ENCODE results near the gene RARB.
A peak's percentile ranks its signal among the peaks of the same experiment; 100 is the strongest.

RARB gene

DNA sequence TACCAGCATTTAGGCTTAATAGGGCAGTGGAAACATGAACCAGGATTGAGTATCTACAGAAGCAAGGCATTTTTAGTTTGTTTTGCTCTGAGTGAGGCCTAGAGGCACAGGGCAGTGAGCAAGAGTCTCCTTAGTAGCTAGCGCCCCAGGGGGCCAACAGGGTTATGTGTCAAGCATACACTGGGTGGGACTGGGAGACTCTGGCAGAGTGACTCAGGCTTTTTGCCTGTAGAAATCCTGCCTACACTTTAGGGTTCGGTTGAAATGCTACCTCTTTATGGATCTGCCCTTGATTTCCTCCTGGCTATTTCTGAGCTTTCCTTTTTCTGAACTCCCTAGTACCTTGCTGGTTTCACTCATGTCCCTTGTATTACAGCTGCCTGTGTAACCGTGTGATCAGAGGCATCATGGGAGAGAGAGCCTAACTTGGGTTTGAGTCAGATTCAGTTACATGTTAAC, 164.5 kb downstream of the RARB start:
- Mint-ChIP-seq H3K9me3 (no peaks in the 10 kb centered on the region), H3K4me1 (ENCODE audit: low read depth) (peaks cover 1% of the 10 kb centered on the region), H3K27ac (peak overlapping the region; percentile 53), H3K36me3 (ENCODE audit: low read depth) (peaks cover 17% of the 10 kb centered on the region), H3K4me3 (no peak overlapping the region), H3K27me3 (no peaks in the 10 kb centered on the region)
- DNase-seq: no peak

DNA sequence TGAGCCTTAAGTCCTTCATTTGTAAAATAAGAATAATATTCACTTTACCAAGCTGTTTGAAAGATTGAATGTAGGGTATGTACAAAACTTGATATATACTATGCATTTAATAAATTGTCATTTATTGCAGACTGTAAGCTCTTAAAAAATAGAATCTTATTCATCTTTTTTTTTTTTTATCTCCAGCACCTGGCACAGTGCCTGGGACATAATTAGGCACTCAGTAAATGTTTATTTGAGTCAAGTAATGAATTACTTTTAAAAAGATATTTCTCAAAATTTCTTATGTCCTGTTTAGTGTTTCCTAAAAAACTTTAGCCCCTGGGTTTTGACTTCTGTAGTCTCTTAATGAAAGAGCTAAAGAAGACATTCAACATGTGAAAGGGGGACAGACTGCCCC, 164.9 kb downstream of the RARB start:
- no peak overlapping the region for H3K27ac Mint-ChIP-seq
- H3K9me3 Mint-ChIP-seq: no peaks in the 10 kb centered on the region
- H3K27me3 Mint-ChIP-seq: no peaks in the 10 kb centered on the region
- no peak overlapping the region for H3K4me3 Mint-ChIP-seq
- no peak for DNase-seq
- H3K4me1 Mint-ChIP-seq (ENCODE audit: low read depth): peaks cover 3% of the 10 kb centered on the region
- peaks cover 21% of the 10 kb centered on the region for H3K36me3 Mint-ChIP-seq (ENCODE audit: low read depth)

DNA sequence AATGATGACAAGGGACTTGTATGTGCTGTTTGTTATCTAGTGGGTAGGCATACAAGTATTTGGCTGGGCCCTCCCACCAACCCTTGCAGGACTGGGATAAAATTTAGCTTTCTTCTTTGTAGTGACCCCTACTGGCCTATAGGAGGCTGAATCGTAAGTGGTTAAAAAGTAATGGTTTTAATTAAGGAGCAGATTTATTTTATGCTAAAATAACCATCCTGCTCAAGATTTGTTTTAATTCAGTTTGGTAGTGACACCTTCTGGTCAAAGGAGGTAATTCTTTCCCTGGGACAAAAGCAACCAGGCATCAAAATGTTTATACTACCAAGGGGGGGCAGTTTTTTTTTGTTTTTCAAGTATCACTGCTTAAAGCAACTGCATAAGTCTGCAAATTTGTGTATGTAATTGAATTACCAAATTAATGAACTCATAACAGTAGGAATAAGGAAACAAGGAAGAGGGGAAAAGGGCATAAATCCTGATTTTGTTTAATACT, 166.0 kb downstream of the RARB start:
- Mint-ChIP-seq H3K27ac (no peak overlapping the region), H3K36me3 (ENCODE audit: low read depth) (peaks cover 31% of the 10 kb centered on the region), H3K4me3 (no peak overlapping the region), H3K27me3 (no peaks in the 10 kb centered on the region), H3K4me1 (ENCODE audit: low read depth) (peaks cover 3% of the 10 kb centered on the region), H3K9me3 (no peaks in the 10 kb centered on the region)
- no peak for DNase-seq

- Mint-ChIP-seq H3K27ac (peak overlapping the region; percentile 47), H3K4me3 (no peak overlapping the region), H3K4me1 (ENCODE audit: low read depth) (peaks cover 3% of the 10 kb centered on the region), H3K36me3 (ENCODE audit: low read depth) (peaks cover 65% of the 10 kb centered on the region), H3K9me3 (no peaks in the 10 kb centered on the region), H3K27me3 (no peaks in the 10 kb centered on the region)
- no peak for DNase-seq
These were observed 169.6 kb downstream of the RARB start for GRCh38 chr3:25597535-25598101.

- H3K36me3 Mint-ChIP-seq (ENCODE audit: low read depth): peaks cover 93% of the 10 kb centered on the region
- H3K27ac Mint-ChIP-seq: peak overlapping the region; percentile 88
These were observed 175.6 kb downstream of the RARB start for GRCh38 chr3:25603703-25604102.

GRCh38 chr3:25604107-25604805, 176.2 kb downstream of the RARB start:
- peak overlapping the region; percentile 88 for H3K27ac Mint-ChIP-seq
- peaks cover 7% of the 10 kb centered on the region for H3K4me1 Mint-ChIP-seq (ENCODE audit: low read depth)
- no peaks in the 10 kb centered on the region for H3K27me3 Mint-ChIP-seq
- no peak for DNase-seq
- peaks cover 92% of the 10 kb centered on the region for H3K36me3 Mint-ChIP-seq (ENCODE audit: low read depth)
- no peak overlapping the region for H3K4me3 Mint-ChIP-seq
- no peaks in the 10 kb centered on the region for H3K9me3 Mint-ChIP-seq

More at GRCh38 chr3:25603703-25604102, 175.6 kb downstream of the RARB start:
- H3K4me1 Mint-ChIP-seq (ENCODE audit: low read depth): peaks cover 7% of the 10 kb centered on the region
- H3K27me3 Mint-ChIP-seq: no peaks in the 10 kb centered on the region
- H3K9me3 Mint-ChIP-seq: no peaks in the 10 kb centered on the region
- DNase-seq: no peak
- no peak overlapping the region for H3K4me3 Mint-ChIP-seq

- Mint-ChIP-seq H3K4me3 (no peak overlapping the region), H3K36me3 (ENCODE audit: low read depth) (peaks cover 87% of the 10 kb centered on the region), H3K9me3 (no peaks in the 10 kb centered on the region), H3K27ac (peak overlapping the region; percentile 32), H3K4me1 (ENCODE audit: low read depth) (peaks cover 1% of the 10 kb centered on the region), H3K27me3 (no peaks in the 10 kb centered on the region)
- no peak for DNase-seq
These were observed 182.1 kb downstream of the RARB start for GRCh38 chr3:25610167-25610566.

DNA sequence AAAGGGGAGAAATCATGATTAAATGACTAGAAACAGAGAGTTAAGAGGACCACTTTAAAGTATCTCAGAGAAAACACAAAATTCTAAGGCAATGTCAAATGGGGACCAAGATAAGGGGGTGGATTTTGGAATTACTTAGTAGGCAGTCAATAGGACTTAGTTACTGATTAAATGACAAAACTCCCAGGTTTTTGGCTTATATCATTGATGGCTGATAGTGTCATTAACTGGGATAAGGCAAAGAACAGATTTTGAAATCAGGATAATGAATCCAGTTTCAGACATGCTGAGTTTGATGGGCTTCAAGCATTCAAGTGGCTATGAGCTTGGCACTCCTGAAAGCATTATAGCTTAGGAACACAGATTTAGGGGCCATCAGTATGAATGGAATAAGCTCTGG, 182.7 kb downstream of the RARB start:
- no peaks in the 10 kb centered on the region for H3K9me3 Mint-ChIP-seq
- no peak overlapping the region for H3K4me3 Mint-ChIP-seq
- no peak for DNase-seq
- H3K27me3 Mint-ChIP-seq: no peaks in the 10 kb centered on the region
- H3K27ac Mint-ChIP-seq: peak overlapping the region; percentile 32
- peaks cover 1% of the 10 kb centered on the region for H3K4me1 Mint-ChIP-seq (ENCODE audit: low read depth)
- H3K36me3 Mint-ChIP-seq (ENCODE audit: low read depth): peaks cover 83% of the 10 kb centered on the region

DNA sequence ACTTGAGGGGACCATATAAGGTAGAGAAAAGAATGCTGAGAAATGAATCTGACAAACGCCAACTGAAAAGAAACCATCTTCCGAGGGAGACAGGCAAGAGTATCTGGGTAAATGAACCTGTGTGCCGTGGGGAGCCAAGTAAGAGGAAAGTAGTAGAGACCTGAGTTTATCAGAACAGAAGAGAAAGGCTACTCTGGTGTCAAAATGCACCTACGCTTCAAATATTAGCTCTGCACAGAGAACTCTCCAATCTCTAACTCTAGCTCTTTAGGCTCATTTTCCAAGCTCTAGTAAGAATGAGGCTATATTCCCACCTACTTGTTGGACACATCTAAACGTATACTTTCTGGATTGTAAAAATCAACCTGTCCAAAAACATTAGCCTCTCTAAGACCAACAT, 183.1 kb downstream of the RARB start:
- Mint-ChIP-seq H3K4me3 (no peak overlapping the region), H3K9me3 (no peaks in the 10 kb centered on the region), H3K27ac (peak overlapping the region; percentile 2), H3K27me3 (no peaks in the 10 kb centered on the region), H3K36me3 (ENCODE audit: low read depth) (peaks cover 79% of the 10 kb centered on the region), H3K4me1 (ENCODE audit: low read depth) (peaks cover 1% of the 10 kb centered on the region)
- no peak for DNase-seq

- peaks cover 71% of the 10 kb centered on the region for H3K36me3 Mint-ChIP-seq (ENCODE audit: low read depth)
- peaks cover 6% of the 10 kb centered on the region for H3K4me1 Mint-ChIP-seq (ENCODE audit: low read depth)
- peak overlapping the region; percentile 55 for H3K27ac Mint-ChIP-seq
- no peaks in the 10 kb centered on the region for H3K27me3 Mint-ChIP-seq
- DNase-seq: no peak
- H3K4me3 Mint-ChIP-seq: no peak overlapping the region
- H3K9me3 Mint-ChIP-seq: no peaks in the 10 kb centered on the region
These were observed 190.0 kb downstream of the RARB start for GRCh38 chr3:25618028-25618427.

DNA sequence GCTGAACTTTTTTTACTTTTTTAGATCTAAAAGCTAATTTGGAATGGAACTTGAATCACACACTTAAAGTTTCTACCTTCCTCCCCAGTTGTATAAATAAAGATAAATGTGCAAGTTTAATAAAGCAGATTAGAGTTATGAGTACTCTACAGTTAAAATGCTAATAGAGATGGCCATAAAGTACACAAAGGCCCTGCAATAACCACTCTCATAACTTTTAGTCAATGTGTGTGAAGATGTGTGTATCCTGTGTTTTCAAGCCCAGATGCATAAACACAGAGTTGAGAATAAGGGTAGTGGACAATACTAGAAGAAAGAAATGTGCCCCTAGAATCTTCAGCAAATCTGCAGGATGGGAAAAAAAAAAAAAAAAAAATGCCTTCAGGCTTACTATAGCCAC, 191.3 kb downstream of the RARB start:
- Mint-ChIP-seq H3K4me1 (ENCODE audit: low read depth) (peaks cover 6% of the 10 kb centered on the region), H3K27ac (peak overlapping the region; percentile 0), H3K36me3 (ENCODE audit: low read depth) (peaks cover 75% of the 10 kb centered on the region), H3K27me3 (no peaks in the 10 kb centered on the region), H3K9me3 (no peaks in the 10 kb centered on the region), H3K4me3 (no peak overlapping the region)
- no peak for DNase-seq

DNA sequence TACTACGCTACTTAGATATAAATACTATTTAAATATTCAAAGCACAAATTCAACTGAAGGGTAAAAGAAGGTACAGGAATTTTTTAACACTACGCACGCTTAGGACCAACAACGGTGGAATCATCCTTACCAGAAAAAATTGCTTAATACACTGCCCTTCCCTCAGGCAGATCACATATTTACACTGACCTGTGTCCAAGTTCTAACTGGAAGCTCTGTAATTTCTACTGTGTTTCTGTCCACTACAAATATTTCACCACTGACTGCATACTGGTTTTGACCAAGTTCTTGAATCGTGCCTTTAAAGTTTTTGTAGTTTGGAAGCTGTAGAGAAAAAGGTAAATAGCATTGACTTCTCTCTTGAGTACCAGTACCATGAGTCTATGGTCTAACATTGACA, 192.4 kb downstream of the RARB start:
- Mint-ChIP-seq H3K27me3 (no peaks in the 10 kb centered on the region), H3K27ac (peak overlapping the region; percentile 23), H3K4me1 (ENCODE audit: low read depth) (peaks cover 6% of the 10 kb centered on the region), H3K4me3 (no peak overlapping the region), H3K36me3 (ENCODE audit: low read depth) (peaks cover 78% of the 10 kb centered on the region), H3K9me3 (no peaks in the 10 kb centered on the region)
- DNase-seq: no peak

GRCh38 chr3:25621087-25621486, 193.0 kb downstream of the RARB start:
- Mint-ChIP-seq H3K4me1 (ENCODE audit: low read depth) (peaks cover 6% of the 10 kb centered on the region), H3K27me3 (no peaks in the 10 kb centered on the region), H3K36me3 (ENCODE audit: low read depth) (peaks cover 82% of the 10 kb centered on the region), H3K9me3 (no peaks in the 10 kb centered on the region), H3K4me3 (no peak overlapping the region), H3K27ac (peak overlapping the region; percentile 23)
- DNase-seq: no peak

GRCh38 chr3:25631989-25632388, 203.9 kb downstream of the RARB start:
- H3K27ac Mint-ChIP-seq: no peak overlapping the region
- peaks cover 5% of the 10 kb centered on the region for H3K4me1 Mint-ChIP-seq (ENCODE audit: low read depth)
- no peaks in the 10 kb centered on the region for H3K9me3 Mint-ChIP-seq
- H3K27me3 Mint-ChIP-seq: no peaks in the 10 kb centered on the region
- H3K36me3 Mint-ChIP-seq (ENCODE audit: low read depth): peaks cover 81% of the 10 kb centered on the region
- H3K4me3 Mint-ChIP-seq: no peak overlapping the region
- DNase-seq: no peak

- peaks cover 8% of the 10 kb centered on the region for H3K4me1 Mint-ChIP-seq (ENCODE audit: low read depth)
- H3K9me3 Mint-ChIP-seq: no peaks in the 10 kb centered on the region
- H3K36me3 Mint-ChIP-seq (ENCODE audit: low read depth): peaks cover 84% of the 10 kb centered on the region
- DNase-seq: no peak
- no peaks in the 10 kb centered on the region for H3K27me3 Mint-ChIP-seq
- H3K27ac Mint-ChIP-seq: peak overlapping the region; percentile 60
- H3K4me3 Mint-ChIP-seq: no peak overlapping the region
These were observed 205.9 kb downstream of the RARB start for GRCh38 chr3:25633919-25634318.
